Measurements from ENCODE around the gene NTRK3.

GRCh38 chr15:87931584-87931983, 325.0 kb downstream of the NTRK3 start:
- no peak for TF ChIP-seq POLR2A (IDR thresholded peaks at IDR 0.05)
- TF ChIP-seq, protein P1, sequence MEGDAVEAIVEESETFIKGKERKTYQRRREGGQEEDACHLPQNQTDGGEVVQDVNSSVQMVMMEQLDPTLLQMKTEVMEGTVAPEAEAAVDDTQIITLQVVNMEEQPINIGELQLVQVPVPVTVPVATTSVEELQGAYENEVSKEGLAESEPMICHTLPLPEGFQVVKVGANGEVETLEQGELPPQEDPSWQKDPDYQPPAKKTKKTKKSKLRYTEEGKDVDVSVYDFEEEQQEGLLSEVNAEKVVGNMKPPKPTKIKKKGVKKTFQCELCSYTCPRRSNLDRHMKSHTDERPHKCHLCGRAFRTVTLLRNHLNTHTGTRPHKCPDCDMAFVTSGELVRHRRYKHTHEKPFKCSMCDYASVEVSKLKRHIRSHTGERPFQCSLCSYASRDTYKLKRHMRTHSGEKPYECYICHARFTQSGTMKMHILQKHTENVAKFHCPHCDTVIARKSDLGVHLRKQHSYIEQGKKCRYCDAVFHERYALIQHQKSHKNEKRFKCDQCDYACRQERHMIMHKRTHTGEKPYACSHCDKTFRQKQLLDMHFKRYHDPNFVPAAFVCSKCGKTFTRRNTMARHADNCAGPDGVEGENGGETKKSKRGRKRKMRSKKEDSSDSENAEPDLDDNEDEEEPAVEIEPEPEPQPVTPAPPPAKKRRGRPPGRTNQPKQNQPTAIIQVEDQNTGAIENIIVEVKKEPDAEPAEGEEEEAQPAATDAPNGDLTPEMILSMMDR (IDR thresholded peaks at IDR 0.05) = no peak

Data from testis (tissue), 2 donors.